ENCODE measurements around the gene IGSF21.

The IGSF21 gene

GRCh38 chr1:18175051-18175450 is 67.5 kb downstream of the IGSF21 start:
- H3K4me3 ChIP-seq (ENCODE audit: low read depth, low read length) = no peak overlapping the region

GRCh38 chr1:18175530-18176377 is 68.2 kb downstream of the IGSF21 start:
- H3K4me3 ChIP-seq (ENCODE audit: low read depth, low read length) = no peak overlapping the region

- no peak overlapping the region for H3K4me3 ChIP-seq (ENCODE audit: low read depth, low read length)
These were observed 69.0 kb downstream of the IGSF21 start for GRCh38 chr1:18176619-18177018.

GRCh38 chr1:18178111-18178510 is 70.5 kb downstream of the IGSF21 start:
- no peak overlapping the region for H3K4me3 ChIP-seq (ENCODE audit: low read depth, low read length)

- H3K4me3 ChIP-seq (ENCODE audit: low read depth, low read length) = no peak overlapping the region
These were observed 71.4 kb downstream of the IGSF21 start for GRCh38 chr1:18179009-18179408.

GRCh38 chr1:18182398-18183160 is 75.0 kb downstream of the IGSF21 start:
- H3K4me3 ChIP-seq (ENCODE audit: low read depth, low read length) = no peak overlapping the region

GRCh38 chr1:18183533-18183932 is 75.9 kb downstream of the IGSF21 start:
- H3K4me3 ChIP-seq (ENCODE audit: low read depth, low read length) = no peak overlapping the region

- no peak overlapping the region for H3K4me3 ChIP-seq (ENCODE audit: low read depth, low read length)
These were observed 79.5 kb downstream of the IGSF21 start for GRCh38 chr1:18187054-18187453.

GRCh38 chr1:18188820-18189517 is 81.4 kb downstream of the IGSF21 start:
- H3K4me3 ChIP-seq (ENCODE audit: low read depth, low read length) = no peak overlapping the region

GRCh38 chr1:18190598-18190997 is 83.0 kb downstream of the IGSF21 start:
- H3K4me3 ChIP-seq (ENCODE audit: low read depth, low read length) = no peak overlapping the region

GRCh38 chr1:18191037-18191436 is 83.4 kb downstream of the IGSF21 start:
- no peak overlapping the region for H3K4me3 ChIP-seq (ENCODE audit: low read depth, low read length)

GRCh38 chr1:18191481-18192155 is 84.0 kb downstream of the IGSF21 start:
- H3K4me3 ChIP-seq (ENCODE audit: low read depth, low read length) = no peak overlapping the region

- H3K4me3 ChIP-seq (ENCODE audit: low read depth, low read length) = no peak overlapping the region
These were observed 84.6 kb downstream of the IGSF21 start for GRCh38 chr1:18192182-18192581.

- H3K4me3 ChIP-seq (ENCODE audit: low read depth, low read length) = no peak overlapping the region
These were observed 85.4 kb downstream of the IGSF21 start for GRCh38 chr1:18192974-18193373.

GRCh38 chr1:18197299-18197698 is 89.7 kb downstream of the IGSF21 start:
- H3K4me3 ChIP-seq (ENCODE audit: low read depth, low read length) = no peak overlapping the region

GRCh38 chr1:18198260-18198659 is 90.7 kb downstream of the IGSF21 start:
- no peak overlapping the region for H3K4me3 ChIP-seq (ENCODE audit: low read depth, low read length)

GRCh38 chr1:18199462-18199861 is 91.9 kb downstream of the IGSF21 start:
- H3K4me3 ChIP-seq (ENCODE audit: low read depth, low read length) = no peak overlapping the region

- H3K4me3 ChIP-seq (ENCODE audit: low read depth, low read length) = no peak overlapping the region
These were observed 92.6 kb downstream of the IGSF21 start for GRCh38 chr1:18200136-18200717.

- H3K4me3 ChIP-seq (ENCODE audit: low read depth, low read length) = no peak overlapping the region
These were observed 93.3 kb downstream of the IGSF21 start for GRCh38 chr1:18200918-18201317.

- H3K4me3 ChIP-seq (ENCODE audit: low read depth, low read length) = no peak overlapping the region
These were observed 94.6 kb downstream of the IGSF21 start for GRCh38 chr1:18201997-18202719.

Data from iPS-11a (cell line).